NCI-H2107 treated with DMSO at 0.1 percent for 48 hours (cell line): Measurements from ENCODE around the gene EXOC8.

ENCODE experiments used
- DNase-seq: peaks from one replicate; lab custom pipeline; 2025; ENCODE audit not compliant: unreplicated experiment; lab: John Stamatoyannopoulos, UW

EXOC8 gene

GRCh38 chr1:231318015-231318355 lies 19.7 kb downstream of the EXOC8 start:
- DNase-seq: no peak

- DNase-seq: no peak
Measured at GRCh38 chr1:231317306-231318014, 20.2 kb downstream of the EXOC8 start.

GRCh38 chr1:231315887-231316286 lies 21.8 kb downstream of the EXOC8 start:
- DNase-seq: no peak

- no peak for DNase-seq
Measured at GRCh38 chr1:231313661-231314060, 24.0 kb downstream of the EXOC8 start.

- no peak for DNase-seq
Measured at GRCh38 chr1:231312432-231312788, 25.2 kb downstream of the EXOC8 start.

- no peak for DNase-seq
Measured at GRCh38 chr1:231311720-231312431, 25.8 kb downstream of the EXOC8 start.

- DNase-seq: no peak
Measured at GRCh38 chr1:231310391-231310934, 27.2 kb downstream of the EXOC8 start.

- DNase-seq: no peak
Measured at GRCh38 chr1:231301990-231302389, 35.7 kb downstream of the EXOC8 start.

- DNase-seq: no peak
Measured at GRCh38 chr1:231295938-231296337, 41.7 kb downstream of the EXOC8 start.

- no peak for DNase-seq
Measured at GRCh38 chr1:231286603-231287002, 51.0 kb downstream of the EXOC8 start.

- no peak for DNase-seq
Measured at GRCh38 chr1:231284441-231284840, 53.2 kb downstream of the EXOC8 start.
